Peyer's patch (tissue), 4 donors: ENCODE measurements around the gene SPAG6. TPM values are rescaled to one million over a fixed set of nuclear protein-coding genes. Genes with fewer than 3 reads are reported as not detected.

Experiments used
- DNase-seq, 3 donors: peaks; one replicate each; pipeline ENCODE4 v3.0.0-alpha.2; 2017 to 2019
- H3K27ac ChIP-seq, 4 donors: fragments of 200-600 bp; sonication (generic); one replicate each; pipeline ENCODE4 v1.5.1; 2016 to 2019
- H3K27me3 ChIP-seq, 2 donors: fragments of 200-600 bp; sonication (generic); one replicate each; pipeline ENCODE4 v1.5.1; 2019
- H3K36me3 ChIP-seq, 3 donors: fragments of 200-600 bp; sonication (generic); one replicate each; pipeline ENCODE4 v1.5.1; 2016 to 2019
- H3K4me1 ChIP-seq, 4 donors: fragments of 200-600 bp; sonication (generic); one replicate each; pipeline ENCODE4 v1.5.1; 2016 to 2019
- H3K4me3 ChIP-seq, 4 donors: fragments of 200-600 bp; sonication (generic); 1 replicate in 3 of 4; 2 replicates in 1 of 4; pipeline ENCODE4 v1.5.1; 2016 to 2019; ENCODE audit warnings: mild to moderate bottlenecking in 1 of 4
- H3K9me3 ChIP-seq, 4 donors: fragments of 200-600 bp; sonication (generic); one replicate each; pipeline ENCODE4 v1.5.1; 2016 to 2019; ENCODE audit warnings: mild to moderate bottlenecking in 1 of 4
- POLR2A ChIP-seq, 2 donors: fragments of 450-650 bp; IDR thresholded peaks; one replicate each; pipeline ENCODE4 v1.5.1; 2017; ENCODE audit warnings: antibody characterized with exemption in 2 of 2, mild to moderate bottlenecking in 2 of 2, moderate library complexity in 2 of 2
- total RNA-seq, 4 donors: library from RNA; depleted of rRNA; stranded (reverse); fragments of >200 nt; gene quantifications; one replicate each; pipeline ENCODE4 v1.1.0, GENCODE V29; 2016
- TF ChIP-seq, protein P1 (sequence below), 6 experiments: fragments of 450-650 bp in 4 of 6; fragments of 200-600 bp in 2 of 6; sonication (generic) in 1 of 6; IDR thresholded peaks; one replicate each; pipeline ENCODE4 v1.5.1; 2017 to 2019; ENCODE audit warnings: antibody characterized with exemption in 6 of 6, mild to moderate bottlenecking in 3 of 6, moderate library complexity in 1 of 6

Gene SPAG6
- total RNA-seq, 4 donors from 2014 or later = not detected

DNA sequence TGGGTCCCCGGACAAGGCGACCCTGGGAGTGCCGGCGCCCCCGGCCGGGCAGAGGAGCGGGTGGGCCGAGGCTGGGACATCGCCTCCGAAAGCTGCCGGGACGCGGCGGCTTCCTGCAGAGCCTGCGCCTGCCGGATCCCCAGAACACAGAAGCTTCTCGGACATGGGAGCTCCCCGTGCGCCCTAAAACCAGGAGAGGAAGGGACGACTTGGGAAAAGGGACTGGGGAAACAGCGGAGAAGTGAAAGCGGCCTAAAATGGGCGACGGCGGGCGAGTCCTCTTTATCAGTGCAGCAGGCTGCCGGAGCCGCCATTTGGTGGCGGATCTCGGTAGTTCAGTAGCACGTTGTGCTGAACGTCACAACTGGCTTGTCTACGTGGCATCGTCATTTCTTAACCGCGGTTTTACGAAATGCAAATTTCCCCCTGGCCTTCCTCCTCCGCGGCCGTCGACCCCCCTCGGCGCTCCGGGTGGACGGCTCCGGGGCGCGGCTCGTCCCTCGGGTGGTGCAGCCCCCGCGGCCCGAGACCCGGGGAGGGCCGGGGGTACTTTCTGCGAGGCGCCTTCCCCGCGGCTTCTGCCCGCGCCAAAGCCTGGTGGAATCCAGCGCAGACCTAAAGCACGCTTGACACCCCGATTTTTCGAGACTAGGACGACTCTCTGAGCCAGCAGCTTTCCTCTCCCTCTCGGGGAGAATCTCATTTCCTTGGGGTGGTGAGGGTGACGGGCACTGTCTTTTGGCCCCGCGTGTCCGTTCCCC, 9.9 kb upstream of the SPAG6 start:
- peak overlapping the region in 2 of 4 donors; percentile 25 to 66 for H3K27ac ChIP-seq
- H3K4me1 ChIP-seq = peaks cover 0 to 38% (median 14%) of the 10 kb centered on the region in 4 donors
- H3K9me3 ChIP-seq = peaks cover 0 to 6% (median 2%) of the 10 kb centered on the region in 4 donors
- peaks cover 6 to 50% of the 10 kb centered on the region in 2 donors for H3K27me3 ChIP-seq
- peak overlapping the region; percentile 39 to 58 (median 52) for H3K4me3 ChIP-seq
- DNase-seq = peak; percentile 65 to 81 (median 68)
- no peaks in the 10 kb centered on the region for H3K36me3 ChIP-seq
- no peak for TF ChIP-seq POLR2A (IDR thresholded peaks at IDR 0.05)
- TF ChIP-seq, protein P1, sequence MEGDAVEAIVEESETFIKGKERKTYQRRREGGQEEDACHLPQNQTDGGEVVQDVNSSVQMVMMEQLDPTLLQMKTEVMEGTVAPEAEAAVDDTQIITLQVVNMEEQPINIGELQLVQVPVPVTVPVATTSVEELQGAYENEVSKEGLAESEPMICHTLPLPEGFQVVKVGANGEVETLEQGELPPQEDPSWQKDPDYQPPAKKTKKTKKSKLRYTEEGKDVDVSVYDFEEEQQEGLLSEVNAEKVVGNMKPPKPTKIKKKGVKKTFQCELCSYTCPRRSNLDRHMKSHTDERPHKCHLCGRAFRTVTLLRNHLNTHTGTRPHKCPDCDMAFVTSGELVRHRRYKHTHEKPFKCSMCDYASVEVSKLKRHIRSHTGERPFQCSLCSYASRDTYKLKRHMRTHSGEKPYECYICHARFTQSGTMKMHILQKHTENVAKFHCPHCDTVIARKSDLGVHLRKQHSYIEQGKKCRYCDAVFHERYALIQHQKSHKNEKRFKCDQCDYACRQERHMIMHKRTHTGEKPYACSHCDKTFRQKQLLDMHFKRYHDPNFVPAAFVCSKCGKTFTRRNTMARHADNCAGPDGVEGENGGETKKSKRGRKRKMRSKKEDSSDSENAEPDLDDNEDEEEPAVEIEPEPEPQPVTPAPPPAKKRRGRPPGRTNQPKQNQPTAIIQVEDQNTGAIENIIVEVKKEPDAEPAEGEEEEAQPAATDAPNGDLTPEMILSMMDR (IDR thresholded peaks at IDR 0.05) = peak in 4 of 6 experiments; percentile 5 to 34 (median 28)

DNA sequence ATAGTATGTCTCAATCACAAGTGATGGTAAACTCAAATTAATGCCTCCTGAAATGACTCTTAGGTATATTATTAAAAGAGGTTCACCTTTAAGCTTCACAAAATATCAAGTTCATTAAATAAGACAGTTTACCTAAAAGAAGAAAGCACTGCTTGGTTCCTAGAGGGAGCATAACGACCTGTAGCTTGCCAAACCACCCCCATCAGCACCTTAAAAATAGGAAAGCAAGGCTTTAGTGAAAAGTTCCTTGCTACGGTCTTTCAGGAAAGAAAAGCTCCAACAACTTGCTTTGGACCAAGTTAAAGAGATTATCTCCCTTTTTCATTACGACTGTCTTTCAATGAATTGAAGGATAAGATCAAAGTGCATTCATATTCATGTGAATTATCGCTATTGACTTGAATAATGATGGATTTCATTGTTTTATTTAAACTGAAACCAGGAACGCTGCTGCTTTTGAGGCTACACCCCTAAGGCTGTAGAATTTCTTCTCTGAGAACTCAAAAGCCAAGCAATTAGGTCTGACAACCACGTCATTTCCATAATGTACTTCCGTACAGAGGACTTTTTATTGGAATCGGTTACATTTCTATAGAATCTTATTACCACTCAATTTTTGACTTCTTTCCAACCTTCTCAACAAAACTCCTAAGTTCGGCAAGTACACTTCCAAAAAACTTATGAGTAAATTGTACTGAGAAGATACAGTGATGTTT, 7.0 kb upstream of the SPAG6 start:
- H3K27ac ChIP-seq = no peak overlapping the region

DNA sequence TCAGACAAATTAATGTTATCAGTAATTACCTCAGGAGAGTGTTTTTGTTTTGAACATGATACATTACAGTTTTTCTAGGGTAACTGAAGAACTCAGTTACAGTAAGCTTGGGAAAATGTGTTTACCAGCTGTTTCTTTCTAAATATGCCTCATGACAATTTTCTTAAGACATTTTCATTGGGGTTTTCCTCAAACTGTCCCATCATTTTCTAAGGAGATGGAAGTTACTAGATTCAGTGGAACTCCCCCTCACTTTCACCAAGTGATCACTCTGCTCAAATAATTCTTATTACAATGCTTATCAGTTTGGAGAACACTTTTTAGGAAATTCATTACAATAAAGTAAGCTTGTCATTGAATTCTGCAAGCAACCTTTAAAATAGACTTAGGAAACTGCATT, 6.4 kb upstream of the SPAG6 start:
- H3K27me3 ChIP-seq = peaks cover 6 to 69% of the 10 kb centered on the region in 2 donors
- H3K27ac ChIP-seq = no peak overlapping the region
- TF ChIP-seq, protein P1 (IDR thresholded peaks at IDR 0.05) = no peak
- TF ChIP-seq POLR2A (IDR thresholded peaks at IDR 0.05) = no peak

More for the DNA sequence above, 7.0 kb upstream of the SPAG6 start:
- Histone ChIP-seq H3K9me3 (peaks cover 0 to 6% (median 2%) of the 10 kb centered on the region in 4 donors), H3K4me3 (no peak overlapping the region), H3K36me3 (no peaks in the 10 kb centered on the region), H3K4me1 (peaks cover 0 to 45% (median 15%) of the 10 kb centered on the region in 4 donors), H3K27me3 (peaks cover 6 to 70% of the 10 kb centered on the region in 2 donors)
- DNase-seq = no peak
- TF ChIP-seq, protein P1 (IDR thresholded peaks at IDR 0.05) = no peak
- no peak for TF ChIP-seq POLR2A (IDR thresholded peaks at IDR 0.05)

DNA sequence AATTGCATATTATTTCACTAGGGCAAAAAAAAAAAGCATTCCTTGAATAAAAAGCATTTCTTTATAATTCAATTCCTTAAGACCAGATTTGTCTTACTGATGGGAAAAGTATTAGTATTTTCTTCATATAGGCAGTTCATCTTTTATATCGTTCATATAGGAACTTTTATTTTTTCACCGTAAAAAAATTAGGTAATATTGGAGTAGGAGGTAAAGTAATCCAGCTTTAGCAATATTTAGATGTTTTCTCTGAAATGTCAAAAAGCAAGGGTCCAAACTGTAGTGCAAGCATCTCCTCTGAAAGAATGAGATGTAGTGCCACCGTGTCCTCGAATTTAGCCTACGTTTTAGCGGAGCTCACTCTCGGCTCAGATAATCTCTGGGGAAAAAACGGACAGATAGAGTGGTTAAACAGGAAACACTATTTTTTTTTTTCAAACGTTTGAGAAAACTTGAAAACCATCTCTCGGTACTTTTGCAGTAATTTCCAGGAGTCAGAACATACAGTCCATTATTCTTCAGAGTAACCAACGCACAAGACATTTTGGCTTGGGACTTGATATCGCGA, 5.5 kb upstream of the SPAG6 start:
- no peak for TF ChIP-seq POLR2A (IDR thresholded peaks at IDR 0.05)
- Histone ChIP-seq H3K9me3 (peaks cover 0 to 9% (median 0%) of the 10 kb centered on the region in 4 donors), H3K4me3 (peak overlapping the region; percentile 66 to 85 (median 80)), H3K27ac (peak overlapping the region in 1 of 4 donors; percentile 89), H3K36me3 (no peaks in the 10 kb centered on the region), H3K27me3 (peaks cover 6 to 69% of the 10 kb centered on the region in 2 donors), H3K4me1 (peaks cover 0 to 33% (median 15%) of the 10 kb centered on the region in 4 donors)
- no peak for DNase-seq

More for the DNA sequence above, 6.4 kb upstream of the SPAG6 start:
- no peaks in the 10 kb centered on the region for H3K36me3 ChIP-seq
- H3K4me1 ChIP-seq = peaks cover 0 to 42% (median 15%) of the 10 kb centered on the region in 4 donors
- no peak overlapping the region for H3K4me3 ChIP-seq
- peaks cover 0 to 6% (median 2%) of the 10 kb centered on the region in 4 donors for H3K9me3 ChIP-seq
- no peak for DNase-seq

DNA sequence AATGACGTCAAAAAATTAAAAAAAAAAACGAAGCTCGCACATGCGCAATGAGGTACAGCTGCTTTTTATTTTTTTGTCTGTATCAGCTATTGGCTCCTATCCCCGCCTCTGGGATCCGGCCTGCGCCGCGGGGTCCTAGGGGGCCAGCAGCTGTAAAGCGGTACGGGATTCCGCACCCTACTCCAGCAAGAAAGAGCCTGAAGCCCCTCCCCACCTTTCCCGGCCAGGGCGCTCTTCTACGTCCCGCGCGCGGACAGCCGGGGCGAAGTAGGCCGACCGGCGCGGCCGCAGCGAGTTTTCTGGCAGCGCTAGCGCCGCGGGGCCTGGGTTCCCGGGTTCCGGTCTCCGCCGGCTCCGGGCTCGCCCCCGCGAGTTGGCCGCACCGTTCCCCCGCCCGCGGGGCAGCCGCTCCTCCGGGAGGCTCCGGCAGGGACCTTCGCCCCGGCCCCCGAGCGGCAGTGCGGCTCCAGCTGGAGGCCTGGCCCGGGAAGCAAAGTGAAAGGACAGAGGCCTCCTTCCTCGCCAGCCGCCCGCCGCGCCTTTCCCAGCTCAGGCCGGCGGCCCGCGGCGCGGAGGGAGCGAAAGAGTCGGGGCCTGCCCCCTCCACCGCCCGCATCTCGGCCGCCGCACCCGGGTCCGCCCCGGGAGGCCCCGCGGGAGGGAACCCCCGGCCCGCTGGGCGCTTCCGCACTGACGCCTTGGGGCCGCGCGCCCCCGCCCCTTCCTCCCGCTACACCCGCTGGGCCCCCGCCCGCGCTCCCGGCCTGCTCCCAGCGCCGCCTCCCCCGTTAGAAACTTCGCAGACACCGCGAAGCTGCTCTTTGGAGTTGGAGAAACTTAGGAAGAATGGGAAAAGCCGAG, 4.7 kb upstream of the SPAG6 start:
- Histone ChIP-seq H3K27ac (peak overlapping the region; percentile 81 to 89 (median 86)), H3K4me1 (peaks cover 0 to 32% (median 11%) of the 10 kb centered on the region in 4 donors), H3K27me3 (peaks cover 6 to 69% of the 10 kb centered on the region in 2 donors), H3K9me3 (peaks cover 0 to 16% (median 2%) of the 10 kb centered on the region in 4 donors), H3K4me3 (peak overlapping the region; percentile 66 to 85 (median 80)), H3K36me3 (no peaks in the 10 kb centered on the region)
- DNase-seq = peak; percentile 49 to 84 (median 77)
- TF ChIP-seq, protein P1 (IDR thresholded peaks at IDR 0.05) = no peak
- peak; percentile 7 to 45 for TF ChIP-seq POLR2A (IDR thresholded peaks at IDR 0.05)
